ENCODE results near the gene ZBTB7B. TPM values are rescaled to one million over a fixed set of nuclear protein-coding genes. Genes with fewer than 3 reads are reported as not detected.

ZBTB7B gene

DNA sequence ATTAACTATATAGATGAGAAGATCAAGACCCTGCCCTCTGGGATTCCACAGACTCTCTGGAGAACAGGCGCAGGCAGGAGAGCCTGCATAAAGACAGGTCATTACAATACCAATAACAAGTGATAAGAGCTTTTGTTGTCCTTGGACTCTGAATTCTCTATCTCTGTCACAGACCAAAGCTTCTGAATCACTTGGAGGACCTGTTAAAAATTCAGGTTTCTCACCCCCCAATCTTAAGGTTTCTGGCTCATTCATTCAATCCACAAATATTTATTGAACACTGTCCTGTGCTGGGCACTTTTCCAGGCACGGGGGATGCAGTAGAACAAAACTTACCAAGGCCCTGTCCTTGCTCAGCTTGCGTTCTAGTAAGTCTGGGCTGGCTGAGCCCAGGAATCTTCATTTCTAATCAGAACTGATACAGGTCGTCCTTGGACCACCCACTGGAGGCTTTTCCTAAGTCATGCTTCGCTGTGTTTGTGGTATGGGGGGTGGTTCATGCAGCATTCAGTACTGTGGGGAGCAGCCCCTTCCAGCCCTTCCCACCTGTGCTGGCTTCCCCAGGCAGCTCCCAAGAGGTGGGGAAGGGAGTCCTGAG, 62.3 kb downstream of the ZBTB7B start:
- H3K27ac ChIP-seq (replicated peaks; ENCODE audit: low read length), result no peak overlapping the region

GRCh38 chr1:155066777-155067176, 64.2 kb downstream of the ZBTB7B start:
- Histone ChIP-seq H3K4me3 (ENCODE audit: low read length in 2 of 2) (no peak overlapping the region), H3K14ac (ENCODE audit: low read length) (no peak overlapping the region), H2AK5ac (ENCODE audit: low read depth, low read length) (no peak overlapping the region), H3K18ac (ENCODE audit: low read length) (no peak overlapping the region), H3K27ac (replicated peaks; ENCODE audit: low read length) (no peak overlapping the region), H4K91ac (ENCODE audit: low read depth, low read length, poor library complexity) (no peak overlapping the region), H2BK15ac (ENCODE audit: low read length) (no peak overlapping the region), H2BK12ac (ENCODE audit: low read length) (no peak overlapping the region), H3K79me1 (ENCODE audit: low read depth, low read length) (peaks cover 8% of the 10 kb centered on the region), H3K4me1 (ENCODE audit: control insufficient read depth in 2 of 2, insufficient read depth in 1 of 2, low read depth in 1 of 2, low read length in 2 of 2) (peaks cover 24 to 26% of the 10 kb centered on the region in 2 donors), H3K4ac (ENCODE audit: low read length) (no peak overlapping the region), H2AFZ (ENCODE audit: low read length) (no peak overlapping the region), H3K23ac (ENCODE audit: low read depth, low read length, poor library complexity) (no peak overlapping the region), H2BK120ac (ENCODE audit: low read depth, low read length) (no peak overlapping the region), H3K9ac (ENCODE audit: low read depth, low read length, poor library complexity) (no peak overlapping the region), H3K9me3 (replicated peaks in 1 of 2; ENCODE audit: control insufficient read depth in 2 of 2, insufficient read depth in 1 of 2, low read depth in 1 of 2, low read length in 2 of 2) (no peaks in the 10 kb centered on the region), H3K27me3 (ENCODE audit: control insufficient read depth in 3 of 3, insufficient read depth in 3 of 3, low read depth in 1 of 3, low read length in 3 of 3) (peaks cover 0 to 2% (median 0%) of the 10 kb centered on the region in 3 experiments), H4K8ac (ENCODE audit: low read depth, low read length) (no peak overlapping the region), H3K36me3 (replicated peaks in 1 of 2; ENCODE audit: control insufficient read depth in 2 of 2, insufficient read depth in 2 of 2, low read length in 2 of 2) (peaks cover 17 to 41% of the 10 kb centered on the region in 2 donors), H3K4me2 (ENCODE audit: insufficient read depth, low read length, poor library complexity, severe bottlenecking) (no peak overlapping the region), H2BK5ac (ENCODE audit: low read length) (no peak overlapping the region)
- DNase-seq (ENCODE audit: low spot score), result no peak
- WGBS, 2 donors (ENCODE audit: extremely low coverage in 2 of 2, insufficient read length in 2 of 2, insufficient replicate concordance in 1 of 2), result no CpG with 5 or more reads among the region's 8 CpGs

More for the DNA sequence above, 62.3 kb downstream of the ZBTB7B start:
- H3K18ac ChIP-seq (ENCODE audit: low read length), result no peak overlapping the region
- no peak overlapping the region for H2BK12ac ChIP-seq (ENCODE audit: low read length)
- no peaks in the 10 kb centered on the region for H3K27me3 ChIP-seq (ENCODE audit: control insufficient read depth in 3 of 3, insufficient read depth in 3 of 3, low read depth in 1 of 3, low read length in 3 of 3)
- H2BK120ac ChIP-seq (ENCODE audit: low read depth, low read length), result no peak overlapping the region
- H4K8ac ChIP-seq (ENCODE audit: low read depth, low read length), result no peak overlapping the region
- no peak overlapping the region for H3K23ac ChIP-seq (ENCODE audit: low read depth, low read length, poor library complexity)
- H3K79me1 ChIP-seq (ENCODE audit: low read depth, low read length), result peaks cover 8% of the 10 kb centered on the region
- H3K9ac ChIP-seq (ENCODE audit: low read depth, low read length, poor library complexity), result no peak overlapping the region
- H3K36me3 ChIP-seq (replicated peaks in 1 of 2; ENCODE audit: control insufficient read depth in 2 of 2, insufficient read depth in 2 of 2, low read length in 2 of 2), result peaks cover 19 to 44% of the 10 kb centered on the region in 2 donors
- no peak overlapping the region for H3K14ac ChIP-seq (ENCODE audit: low read length)
- no peak overlapping the region for H2BK5ac ChIP-seq (ENCODE audit: low read length)
- no peaks in the 10 kb centered on the region for H3K9me3 ChIP-seq (replicated peaks in 1 of 2; ENCODE audit: control insufficient read depth in 2 of 2, insufficient read depth in 1 of 2, low read depth in 1 of 2, low read length in 2 of 2)
- peak overlapping the region in 1 of 2 donors; percentile 70 for H3K4me3 ChIP-seq (ENCODE audit: low read length in 2 of 2)
- H3K4me2 ChIP-seq (ENCODE audit: insufficient read depth, low read length, poor library complexity, severe bottlenecking), result peak overlapping the region; percentile 72
- no peak for DNase-seq (ENCODE audit: low spot score)
- no peak overlapping the region for H2AFZ ChIP-seq (ENCODE audit: low read length)
- H3K4ac ChIP-seq (ENCODE audit: low read length), result no peak overlapping the region
- H2AK5ac ChIP-seq (ENCODE audit: low read depth, low read length), result no peak overlapping the region
- H3K4me1 ChIP-seq (ENCODE audit: control insufficient read depth in 2 of 2, insufficient read depth in 1 of 2, low read depth in 1 of 2, low read length in 2 of 2), result peaks cover 15 to 18% of the 10 kb centered on the region in 2 donors
- no peak overlapping the region for H4K91ac ChIP-seq (ENCODE audit: low read depth, low read length, poor library complexity)
- H2BK15ac ChIP-seq (ENCODE audit: low read length), result no peak overlapping the region
- no CpG with 5 or more reads among the region's 5 CpGs for WGBS, 2 donors (ENCODE audit: extremely low coverage in 2 of 2, insufficient read length in 2 of 2, insufficient replicate concordance in 1 of 2)

Small RNA genes lying within 50 kb of the gene (small RNA-seq; reads per million reads assigned to genes)
- gene MIR4258 (ENCODE audit: insufficient read depth), result not detected

All from neuronal stem cell (in vitro differentiated cells).